Measurements from ENCODE around the gene CDK6.

DNA sequence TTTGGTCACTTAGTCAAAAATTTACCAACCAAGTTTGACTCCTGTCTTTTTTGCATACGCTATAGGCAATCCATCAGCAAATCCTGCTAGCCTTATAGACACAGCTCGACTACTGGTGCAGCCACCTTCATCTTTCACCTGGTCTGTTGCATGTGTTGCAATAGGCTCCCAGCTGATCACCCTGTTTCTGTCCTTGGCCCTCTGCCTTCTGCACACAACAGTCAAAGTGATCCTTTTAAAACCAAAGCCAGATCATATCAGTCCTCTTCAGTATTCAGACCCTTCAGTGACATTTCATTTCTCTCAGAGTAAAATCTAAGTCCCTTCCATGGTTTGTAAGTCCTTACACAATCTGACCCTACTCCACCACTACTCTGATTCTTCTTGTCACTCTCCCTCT is 10.9 kb upstream of the CDK6 start:
- TF ChIP-seq, protein P1, sequence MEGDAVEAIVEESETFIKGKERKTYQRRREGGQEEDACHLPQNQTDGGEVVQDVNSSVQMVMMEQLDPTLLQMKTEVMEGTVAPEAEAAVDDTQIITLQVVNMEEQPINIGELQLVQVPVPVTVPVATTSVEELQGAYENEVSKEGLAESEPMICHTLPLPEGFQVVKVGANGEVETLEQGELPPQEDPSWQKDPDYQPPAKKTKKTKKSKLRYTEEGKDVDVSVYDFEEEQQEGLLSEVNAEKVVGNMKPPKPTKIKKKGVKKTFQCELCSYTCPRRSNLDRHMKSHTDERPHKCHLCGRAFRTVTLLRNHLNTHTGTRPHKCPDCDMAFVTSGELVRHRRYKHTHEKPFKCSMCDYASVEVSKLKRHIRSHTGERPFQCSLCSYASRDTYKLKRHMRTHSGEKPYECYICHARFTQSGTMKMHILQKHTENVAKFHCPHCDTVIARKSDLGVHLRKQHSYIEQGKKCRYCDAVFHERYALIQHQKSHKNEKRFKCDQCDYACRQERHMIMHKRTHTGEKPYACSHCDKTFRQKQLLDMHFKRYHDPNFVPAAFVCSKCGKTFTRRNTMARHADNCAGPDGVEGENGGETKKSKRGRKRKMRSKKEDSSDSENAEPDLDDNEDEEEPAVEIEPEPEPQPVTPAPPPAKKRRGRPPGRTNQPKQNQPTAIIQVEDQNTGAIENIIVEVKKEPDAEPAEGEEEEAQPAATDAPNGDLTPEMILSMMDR (IDR thresholded peaks at IDR 0.05): no peak
- TF ChIP-seq POLR2A (IDR thresholded peaks at IDR 0.05) (no peak), POLR2AphosphoS5 (IDR thresholded peaks at IDR 0.05) (no peak)

All from stomach (tissue), 4 donors.